PC-3 (cell line): ENCODE data around the gene RFESD. TPM values are rescaled to one million over a fixed set of nuclear protein-coding genes. Genes with fewer than 3 reads are reported as not detected.

ENCODE experiments used
- ATAC-seq: fragments of 200-7000 bp; cut with Tn5 transposase; 2 replicates; pipeline ENCODE4 v1.9.1; 2020; ENCODE audit warnings: mild to moderate bottlenecking, moderate library complexity
- BruUV-seq: library from RNA; stranded (reverse); fragments of 400-500 nt; replicated peaks from 2 replicates; lab custom pipeline; 2021; lab: Mats Ljungman, UMichigan
- CTCF ChIA-PET: fragments of 300-600 bp; sonication (Branson Sonifier 250); formaldehyde crosslinking; loops from one replicate; lab custom pipeline; 2022; ENCODE audit warnings: antibody characterized with exemption; lab: Charles Lee
- POLR2A ChIA-PET: fragments of 300-600 bp; sonication (Branson Sonifier 250); formaldehyde crosslinking; loops from one replicate; lab custom pipeline; 2022; ENCODE audit warnings: antibody characterized with exemption; ENCODE audit not compliant: unreplicated experiment; lab: Charles Lee
- DNase-seq: peaks from one replicate; pipeline ENCODE4 v3.0.0-alpha.2; 2015
- H2AFZ ChIP-seq: fragments of 300-600 bp; sonication (generic); 2 replicates; pipeline ENCODE4 v1.6.0; 2016; ENCODE audit warnings: antibody characterized with exemption, low read length
- H3F3A ChIP-seq: fragments of 300-600 bp; sonication (generic); one replicate; pipeline ENCODE4 v1.6.0; 2017; ENCODE audit warnings: antibody characterized with exemption, low read length, control low read depth, mild to moderate bottlenecking; ENCODE audit not compliant: unreplicated experiment
- H3K27ac ChIP-seq: fragments of 300-600 bp; sonication (generic); 2 replicates; pipeline ENCODE4 v1.5.1; 2016; ENCODE audit warnings: mild to moderate bottlenecking, low read length
- H3K27me3 ChIP-seq: fragments of 300-600 bp; sonication (generic); 2 replicates; pipeline ENCODE4 v1.6.1; 2016; ENCODE audit warnings: low read length, mixed read lengths
- H3K36me3 ChIP-seq: fragments of 300-600 bp; sonication (generic); 2 replicates; pipeline ENCODE4 v1.6.1; 2016; ENCODE audit warnings: low read depth, mixed run types, low read length, mixed read lengths
- H3K4me1 ChIP-seq: fragments of 300-600 bp; sonication (generic); 2 replicates; pipeline ENCODE4 v1.5.1; 2016; ENCODE audit warnings: low read length; ENCODE audit not compliant: insufficient read depth
- H3K4me2 ChIP-seq: fragments of 300-600 bp; sonication (generic); 2 replicates; pipeline ENCODE4 v1.6.0; 2016; ENCODE audit warnings: low read length
- H3K4me3 ChIP-seq: fragments of 300-600 bp; sonication (generic); 2 replicates; pipeline ENCODE4 v1.5.1; 2016; ENCODE audit warnings: mild to moderate bottlenecking, low read length, mixed read lengths
- H3K79me2 ChIP-seq: fragments of 300-600 bp; sonication (generic); 2 replicates; pipeline ENCODE4 v1.6.1; 2017; ENCODE audit warnings: low read length, mixed read lengths
- H3K9ac ChIP-seq: fragments of 300-600 bp; sonication (generic); 2 replicates; pipeline ENCODE4 v1.6.0; 2016; ENCODE audit warnings: mild to moderate bottlenecking, low read length
- H3K9me2 ChIP-seq: fragments of 300-600 bp; sonication (generic); replicated peaks from 2 replicates; pipeline ENCODE4 v1.6.1; 2016; ENCODE audit warnings: mixed run types, low read length, mixed read lengths
- H3K9me3 ChIP-seq: fragments of 300-600 bp; sonication (generic); 2 replicates; pipeline ENCODE4 v1.6.1; 2016; ENCODE audit warnings: low read length, mixed read lengths
- H4K20me1 ChIP-seq: fragments of 300-600 bp; sonication (generic); 2 replicates; pipeline ENCODE4 v1.6.1; 2016; ENCODE audit warnings: low read length, mixed read lengths
- CTCF ChIP-seq: fragments of 300-600 bp; sonication (generic); conservative IDR thresholded peaks from 2 replicates; pipeline ENCODE4 v1.5.1; 2017; ENCODE audit warnings: antibody characterized with exemption, low read depth, mild to moderate bottlenecking, low read length
- EZH2 ChIP-seq: fragments of 300-600 bp; sonication (generic); IDR thresholded peaks from one replicate; pipeline ENCODE4 v1.6.1; 2017; ENCODE audit warnings: antibody characterized with exemption, mild to moderate bottlenecking, low read length; ENCODE audit not compliant: unreplicated experiment
- EZH2phosphoT487 ChIP-seq: fragments of 300-600 bp; sonication (generic); IDR thresholded peaks from 2 replicates; pipeline ENCODE4 v1.6.1; 2018; ENCODE audit warnings: mild to moderate bottlenecking, antibody characterized with exemption, low read length, borderline replicate concordance
- intact Hi-C: fragments of 100-400 bp; cut with micrococcal nuclease; formaldehyde crosslinking; loops from 2 replicates; pipeline ENCODE4 v1.9.0; 2023
- total RNA-seq: library from RNA; depleted of rRNA; stranded (reverse); fragments of >200 nt; gene quantifications from 2 replicates; pipeline ENCODE4 v1.2.3, GENCODE V29; 2014

The RFESD gene
- total RNA-seq, 1 experiment from 2014 or later: 0.36 TPM

- TF ChIP-seq EZH2 (no peak), EZH2phosphoT487 (no peak), CTCF (no peak)
- H2AFZ ChIP-seq: no peak overlapping the region
- H3K4me2 ChIP-seq: peak overlapping the region; percentile 94
- intact Hi-C loops: loop anchor here (2.0 kb wide), 1 partner anchor 17 kb away; no protein-coding TSS in a partner anchor
- ChIA-PET POLR2A (interaction anchor here (0.5 kb wide), 1 partner anchor 77 kb away, joined by 5 read pairs; no protein-coding TSS in a partner anchor), CTCF (interaction anchor here (0.6 kb wide), 1 partner anchor 607 kb away, joined by 3 read pairs; no protein-coding TSS in a partner anchor)
- no peaks in the 10 kb centered on the region for H3F3A ChIP-seq
- H3K9me3 ChIP-seq: no peaks in the 10 kb centered on the region
- no peaks in the 10 kb centered on the region for H3K27me3 ChIP-seq
- no peak overlapping the region for H3K9ac ChIP-seq
- no peaks in the 10 kb centered on the region for H3K79me2 ChIP-seq
- H4K20me1 ChIP-seq: no peaks in the 10 kb centered on the region
- H3K36me3 ChIP-seq: no peaks in the 10 kb centered on the region
- peaks cover 12% of the 10 kb centered on the region for H3K4me1 ChIP-seq
- no TSS peak for BruUV-seq
- no peak for ATAC-seq
- no peaks in the 10 kb centered on the region for H3K9me2 ChIP-seq
- no peak overlapping the region for H3K27ac ChIP-seq
- DNase-seq: no peak
- peak overlapping the region; percentile 74; the same call in 1 of the 2 replicates for H3K4me3 ChIP-seq
These were observed 1.6 kb downstream of the RFESD start for GRCh38 chr5:95647886-95648860.

GRCh38 chr5:95649274-95649673 is 2.7 kb downstream of the RFESD start:
- Histone ChIP-seq H3K9me3 (no peaks in the 10 kb centered on the region), H3K4me2 (no peak overlapping the region), H3F3A (no peaks in the 10 kb centered on the region), H3K4me3 (no peak overlapping the region), H3K9ac (no peak overlapping the region), H3K4me1 (peaks cover 12% of the 10 kb centered on the region), H2AFZ (no peak overlapping the region), H3K9me2 (no peaks in the 10 kb centered on the region), H3K27ac (no peak overlapping the region), H3K79me2 (no peaks in the 10 kb centered on the region), H4K20me1 (no peaks in the 10 kb centered on the region), H3K27me3 (no peaks in the 10 kb centered on the region), H3K36me3 (no peaks in the 10 kb centered on the region)
- CTCF ChIA-PET: no interaction called here
- no peak for DNase-seq
- no peak for TF ChIP-seq EZH2
- no peak for TF ChIP-seq CTCF
- no peak for TF ChIP-seq EZH2phosphoT487
- BruUV-seq: no TSS peak
- ATAC-seq: no peak
- intact Hi-C loops: no loop called here
- POLR2A ChIA-PET: no interaction called here
